Stimulated activated CD8-positive, alpha-beta memory T cell treated with anti-CD3 and anti-CD28 coated beads, Interleukin-2, amount 100 ng/mL, for 48 hours (primary cell): Measurements from ENCODE around the gene FABP1.

Experiments used
- DNase-seq, 2 donors: peaks; one replicate each; pipeline ENCODE4 v3.0.0-alpha.2; 2020; ENCODE audit warnings: low read depth in 2 of 2

FABP1 gene

DNA sequence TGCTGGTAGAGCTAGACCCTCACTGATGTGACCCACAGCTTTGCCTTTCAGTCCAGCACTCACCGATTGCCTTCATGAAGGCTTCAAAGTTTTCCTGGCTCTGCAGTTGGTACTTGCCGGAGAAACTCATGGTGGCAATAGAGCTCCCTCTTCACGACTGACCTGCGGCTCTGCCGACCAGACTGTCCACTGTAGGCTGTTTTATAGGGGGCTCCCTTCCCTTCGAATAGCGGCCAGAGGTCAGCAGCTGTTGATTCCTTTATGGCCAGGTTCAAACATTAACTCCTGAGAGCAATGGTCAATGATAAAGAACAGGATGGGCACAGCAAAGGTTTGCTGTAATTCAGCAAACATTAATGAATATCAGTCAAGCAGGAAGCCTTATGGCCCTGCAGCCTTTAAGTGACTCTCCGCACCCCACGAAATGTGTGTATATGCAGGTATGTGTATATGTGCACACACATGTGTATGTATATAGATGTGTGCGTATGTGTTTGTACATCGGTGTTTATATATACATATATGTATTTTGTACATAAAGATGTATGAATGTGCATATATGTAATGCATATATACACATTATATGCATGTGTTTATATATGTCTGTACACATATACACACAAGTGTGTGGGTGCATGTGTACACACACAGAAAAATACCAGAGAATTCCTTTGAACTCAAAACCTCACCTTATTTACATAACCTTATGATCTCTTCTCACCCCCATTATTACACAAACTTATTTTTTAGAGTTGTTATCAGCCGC is at the start of gene FABP1:
Gene FABP1, minus strand, starts transcription at position 175 of the 766 bp plus-strand sequence. Its CDS starts 45 bp downstream, at position 130.
- DNase-seq = no peak

DNA sequence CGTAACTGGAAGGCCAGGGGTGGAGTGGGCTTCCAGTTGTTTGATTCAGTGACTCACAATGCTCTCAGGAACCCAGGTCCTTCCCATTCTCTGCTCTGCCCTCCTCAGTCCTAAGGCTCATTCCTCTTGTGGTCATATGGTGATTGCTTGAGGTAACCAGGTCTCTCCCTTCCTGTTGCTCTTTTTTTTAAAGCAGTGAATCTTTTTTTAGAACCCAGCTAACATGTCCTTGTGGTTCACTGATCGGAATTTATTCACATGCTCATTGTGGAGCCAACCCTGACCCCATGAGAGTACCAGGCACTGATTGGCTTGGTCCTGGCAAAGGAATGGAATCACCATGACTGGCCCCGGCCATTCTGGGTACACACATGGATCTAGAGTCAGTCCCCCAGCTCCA is 49.7 kb upstream of the FABP1 start:
- DNase-seq = no peak

DNA sequence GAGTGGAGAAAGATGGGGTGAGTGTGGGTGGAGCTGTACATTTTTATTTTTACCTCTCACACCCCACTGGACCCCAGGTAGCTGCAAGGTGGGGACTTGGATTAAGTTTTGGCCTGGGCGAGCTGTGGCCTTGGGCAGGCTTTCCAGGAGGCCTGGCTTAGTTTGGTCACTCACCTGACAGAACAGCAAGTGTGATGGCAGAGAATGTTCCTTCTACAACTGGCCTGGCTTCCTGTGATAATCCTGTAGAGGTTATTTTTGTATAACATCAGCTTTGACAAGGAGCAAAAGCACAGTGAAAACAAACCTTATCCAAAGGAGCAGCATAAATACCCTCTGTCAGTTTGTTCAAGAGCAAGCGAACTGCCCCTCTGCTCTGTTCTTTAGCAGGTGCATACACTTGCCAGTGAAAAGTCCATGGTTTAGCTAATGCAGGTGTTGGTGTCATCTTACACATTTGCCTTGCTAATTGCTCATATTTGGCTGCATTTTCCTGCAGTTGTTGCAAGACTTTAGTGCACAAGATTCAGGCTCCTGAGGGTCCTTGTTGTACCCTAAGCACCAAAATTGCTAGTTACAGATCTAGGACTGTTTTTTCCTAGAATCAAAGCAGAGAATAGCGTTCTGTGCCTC is 48.6 kb upstream of the FABP1 start:
- DNase-seq = no peak

DNA sequence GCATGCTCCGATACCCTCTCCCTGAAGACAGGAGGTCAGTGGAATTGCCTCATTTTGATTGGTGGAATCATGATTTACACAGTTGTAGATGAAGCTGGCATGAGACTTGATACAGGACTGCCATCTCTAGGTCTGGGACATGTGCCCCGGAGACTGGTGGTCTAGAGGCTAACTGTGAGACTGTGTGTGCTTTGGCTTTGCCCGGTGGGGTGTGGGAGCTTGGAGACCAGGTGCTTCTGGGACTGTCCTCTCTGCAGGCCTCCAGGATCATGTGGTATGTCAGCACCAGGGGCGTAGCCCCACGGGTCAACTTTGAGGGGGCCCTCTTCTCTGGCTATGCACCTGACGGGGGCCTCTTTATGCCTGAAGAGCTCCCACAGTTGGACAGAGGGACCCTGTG is 45.0 kb upstream of the FABP1 start:
- no peak for DNase-seq

DNA sequence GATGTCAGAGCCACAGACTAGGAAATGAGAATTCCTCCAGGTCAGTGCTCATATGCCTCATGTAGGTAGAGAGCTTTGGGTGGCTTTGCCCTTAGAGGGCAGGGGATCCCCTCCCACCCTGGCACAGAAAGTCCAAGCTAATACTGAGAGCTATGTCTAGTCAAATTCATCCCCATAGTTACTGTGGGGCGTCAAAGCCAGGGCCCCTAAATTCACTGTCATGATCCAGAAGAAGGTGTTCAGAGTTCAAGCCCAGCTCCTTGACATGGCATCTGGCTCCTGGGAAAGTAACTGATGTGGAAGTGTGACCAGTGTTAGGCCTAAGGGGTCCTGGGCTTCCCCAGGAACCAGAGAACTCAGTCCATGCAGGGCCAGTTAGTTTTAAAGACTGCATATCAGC is 44.1 kb upstream of the FABP1 start:
- DNase-seq = no peak

DNA sequence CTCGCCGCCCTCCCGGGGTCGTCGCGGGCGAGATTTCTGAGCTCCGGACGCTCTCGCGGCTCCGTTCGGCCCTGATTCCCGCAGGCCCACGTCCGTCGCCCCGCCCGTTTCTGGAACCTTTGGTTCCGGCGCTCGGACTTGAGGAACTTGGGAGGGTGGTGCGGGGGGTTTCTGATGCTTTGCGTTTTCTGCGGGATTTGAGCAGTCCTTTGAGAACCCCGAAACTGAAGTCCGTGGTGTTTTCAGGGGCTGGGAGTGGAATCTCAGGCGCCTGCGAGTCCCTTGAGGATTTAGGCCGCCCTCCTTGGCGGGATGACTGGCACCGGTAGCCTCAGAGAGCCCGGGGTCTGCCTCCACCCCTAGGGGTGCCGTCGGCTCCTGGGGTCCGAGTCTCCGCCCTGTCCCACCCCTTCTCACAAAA is 42.6 kb upstream of the FABP1 start:
- DNase-seq = no peak

DNA sequence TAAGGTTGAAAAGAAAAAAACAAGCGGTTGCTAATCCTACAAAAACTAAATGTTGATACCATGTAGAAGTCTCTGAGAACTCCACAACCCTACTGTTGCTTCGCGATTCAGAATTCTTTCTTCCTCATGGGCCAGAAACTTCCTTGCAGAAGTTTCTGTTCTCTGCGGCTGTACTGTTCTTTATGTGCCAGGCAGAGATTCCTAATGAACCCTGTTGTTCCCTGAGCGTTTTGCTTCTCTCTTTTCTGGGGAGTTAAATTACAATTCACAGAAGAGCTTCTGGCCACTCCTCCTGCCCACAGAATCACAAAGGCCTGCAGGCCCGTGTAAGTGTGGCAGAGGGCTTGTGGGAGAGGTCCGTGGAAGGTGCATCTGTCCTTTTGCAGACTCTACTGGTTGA is 40.5 kb upstream of the FABP1 start:
- no peak for DNase-seq

DNA sequence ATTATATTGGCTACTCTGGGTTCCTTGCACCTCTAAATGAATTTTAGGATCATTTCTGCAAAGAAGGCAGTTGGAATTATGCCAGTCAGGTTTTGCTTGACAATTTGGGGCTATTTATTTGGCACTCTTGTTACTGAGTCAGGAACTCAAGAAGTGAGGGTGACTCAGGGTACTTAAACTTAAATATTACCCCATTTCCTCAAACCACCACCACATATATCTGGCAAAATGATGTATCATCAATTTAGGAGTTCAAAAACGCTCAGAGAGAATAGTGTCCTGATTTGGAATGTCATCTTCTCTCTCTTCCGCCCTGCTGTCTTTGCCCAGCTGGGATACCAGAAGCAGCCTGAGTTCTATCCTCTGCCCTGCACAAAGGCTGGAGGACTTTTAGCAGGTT is 39.9 kb upstream of the FABP1 start:
- DNase-seq = no peak

DNA sequence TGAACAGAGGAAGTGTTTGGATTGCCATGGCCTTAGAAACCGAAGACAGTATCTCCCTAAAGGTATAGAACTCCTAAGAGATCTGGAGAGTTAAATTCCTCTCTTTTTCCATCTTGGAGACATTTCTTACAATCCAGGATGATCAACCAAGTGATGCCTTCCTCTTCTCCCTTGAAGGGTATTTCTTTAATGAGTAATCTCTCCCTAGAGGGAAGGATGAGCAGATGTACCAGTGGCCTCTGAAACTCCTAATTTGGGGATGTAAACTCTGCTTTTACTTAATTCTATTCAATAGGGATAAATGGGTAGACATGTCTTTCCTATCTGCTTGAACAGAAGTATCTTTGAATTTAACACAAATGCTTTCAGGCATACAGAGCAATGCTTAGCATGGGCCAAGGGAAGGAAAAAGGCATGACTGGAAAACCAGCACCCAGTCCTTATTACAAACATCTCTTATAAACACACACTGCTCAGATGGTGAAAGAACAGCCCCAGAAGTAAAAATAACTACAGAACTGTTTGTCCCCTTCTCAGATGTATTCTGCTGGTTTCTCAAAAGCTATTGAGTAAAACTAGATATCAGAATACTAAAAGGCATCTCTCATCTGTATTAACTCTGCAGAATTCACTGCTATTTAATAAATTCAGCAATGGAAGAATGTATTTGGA is 37.6 kb upstream of the FABP1 start:
- no peak for DNase-seq

DNA sequence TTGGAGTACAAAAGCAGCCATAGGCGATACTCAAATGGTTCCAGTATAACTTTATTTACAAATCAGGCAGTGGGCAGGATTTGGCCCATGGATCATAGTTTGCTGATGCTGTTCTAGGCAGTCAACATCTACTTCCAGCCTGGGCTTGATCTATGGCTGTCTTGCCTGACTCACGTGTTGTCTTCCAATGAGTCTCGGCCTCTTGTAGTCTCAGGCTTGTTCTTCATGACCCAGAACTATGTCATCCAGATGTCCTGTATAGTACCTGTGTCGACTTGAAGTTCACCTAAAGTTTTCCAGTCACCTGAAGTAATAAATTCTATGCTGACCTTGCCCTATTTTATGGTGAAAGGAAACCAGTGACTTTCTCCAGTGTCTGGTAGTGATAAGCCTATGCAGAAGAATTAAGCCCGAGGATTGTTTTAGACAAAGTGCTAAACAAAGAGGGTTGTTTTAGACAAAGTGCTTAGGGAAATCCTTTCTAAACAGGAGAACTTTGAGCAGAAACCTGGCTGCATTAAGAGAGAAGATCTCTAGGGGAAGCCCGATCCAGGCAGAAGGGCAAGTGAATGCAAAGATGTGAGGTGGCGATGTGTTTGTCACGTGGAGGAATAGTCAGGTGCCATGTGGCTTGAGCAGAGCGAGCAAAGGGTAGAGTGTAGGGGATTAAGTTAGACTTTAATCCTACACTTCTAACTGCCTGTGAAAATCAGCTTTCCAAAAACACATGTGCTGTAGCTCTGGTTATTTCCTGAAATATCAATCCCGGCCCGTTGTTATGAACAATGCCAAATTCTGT is 33.8 kb upstream of the FABP1 start:
- DNase-seq = no peak

DNA sequence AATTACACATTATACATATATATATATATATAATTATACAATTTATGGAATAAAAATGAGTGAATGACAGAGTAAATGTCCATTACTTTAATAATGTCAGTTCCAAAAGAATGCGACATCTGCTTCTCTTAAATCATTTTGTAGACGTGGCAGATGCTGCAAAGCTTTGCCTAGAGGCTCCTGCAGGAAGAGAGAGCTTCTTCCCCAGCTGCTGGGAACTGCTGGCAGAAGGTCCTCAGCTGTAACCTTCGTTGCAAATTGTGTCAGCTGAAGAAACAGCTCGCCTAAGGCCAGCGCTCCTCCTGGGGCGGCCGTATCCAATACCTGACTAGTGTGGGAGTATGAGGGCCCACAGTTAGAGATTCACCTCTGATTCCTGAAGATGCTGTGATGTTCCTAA is 32.7 kb upstream of the FABP1 start:
- no peak for DNase-seq

DNA sequence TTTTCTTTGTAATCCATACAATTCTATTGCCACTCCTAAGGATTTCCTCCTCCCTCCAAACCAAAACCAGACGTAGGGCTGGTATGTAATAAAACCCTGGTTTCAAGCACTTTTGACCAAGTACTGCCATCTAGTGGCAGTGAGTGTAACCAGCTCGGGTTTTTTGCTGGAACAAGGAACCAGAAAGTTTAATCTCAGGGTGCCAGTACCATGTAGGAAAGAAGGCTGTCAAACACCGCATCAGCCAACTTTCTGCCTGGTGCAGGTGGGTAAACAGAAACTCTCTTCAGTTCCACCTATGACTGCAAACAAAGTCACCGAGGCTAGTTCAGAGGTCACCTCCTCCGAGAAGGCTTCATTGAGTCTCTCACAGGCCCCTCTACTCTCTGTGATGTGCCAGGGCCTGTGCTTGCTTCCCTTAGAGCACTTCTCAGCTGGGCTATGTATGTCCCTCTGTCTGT is 32.1 kb upstream of the FABP1 start:
- no peak for DNase-seq

DNA sequence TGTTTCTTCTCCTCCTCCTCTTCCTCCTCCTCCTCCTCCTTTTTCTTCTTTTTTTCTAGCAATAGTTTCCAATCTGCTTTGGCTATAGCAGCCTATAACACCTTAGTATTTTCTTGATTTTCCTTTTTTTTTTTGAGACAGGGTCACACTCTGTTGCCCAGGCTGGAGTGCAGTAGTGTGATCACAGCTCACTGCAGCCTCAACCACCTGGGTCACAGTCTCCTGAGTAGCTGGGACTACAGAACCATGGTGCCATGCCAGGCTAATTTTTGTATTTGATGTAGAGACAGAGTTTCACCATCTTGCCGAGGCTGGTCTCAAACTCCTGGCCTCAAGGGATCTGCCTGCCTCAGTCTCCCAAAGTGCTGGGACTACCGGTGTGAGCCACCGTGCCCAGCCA is 31.6 kb upstream of the FABP1 start:
- DNase-seq = no peak

DNA sequence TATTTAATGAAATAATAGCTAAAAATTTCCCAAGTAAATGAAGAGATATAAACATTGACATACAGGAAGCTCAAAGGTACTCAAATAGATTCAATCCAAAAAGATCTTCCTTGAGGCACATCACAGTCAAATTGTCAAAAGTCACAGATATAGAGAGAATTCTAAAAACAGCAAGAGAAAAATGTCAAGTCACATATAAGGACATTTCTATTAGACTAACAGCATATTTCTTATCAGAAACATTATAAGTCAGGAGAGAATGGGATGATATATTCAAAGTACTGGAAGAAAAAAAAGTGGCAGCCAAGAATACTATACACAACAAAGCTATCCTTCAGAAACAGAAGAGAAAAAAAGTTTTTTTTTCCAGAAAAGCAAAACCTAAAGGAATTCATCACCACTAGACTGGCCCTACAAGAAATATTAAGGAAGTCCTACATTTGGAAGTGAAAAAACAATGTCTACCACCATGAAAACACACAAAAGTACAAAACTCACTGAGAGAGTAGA is 21.1 kb upstream of the FABP1 start:
- no peak for DNase-seq

DNA sequence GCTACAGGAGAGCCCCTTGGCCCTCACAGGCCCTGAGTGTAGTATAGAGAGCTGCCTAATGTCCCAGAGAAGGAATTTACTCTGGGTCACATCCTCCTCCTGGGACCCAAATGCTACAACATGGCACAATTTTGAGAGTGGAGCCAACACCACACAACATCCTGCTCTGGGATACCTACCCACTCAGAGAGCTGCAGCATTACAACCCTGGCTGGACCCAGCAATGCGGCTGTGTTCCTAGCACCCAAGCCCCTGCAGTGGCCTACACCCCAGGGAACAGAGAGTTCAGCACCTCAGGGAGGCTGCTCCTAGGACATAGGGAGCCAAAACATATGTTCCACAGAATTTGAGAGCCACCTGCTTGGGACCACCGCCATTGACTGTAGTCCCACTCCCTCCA is 19.3 kb upstream of the FABP1 start:
- DNase-seq = no peak

DNA sequence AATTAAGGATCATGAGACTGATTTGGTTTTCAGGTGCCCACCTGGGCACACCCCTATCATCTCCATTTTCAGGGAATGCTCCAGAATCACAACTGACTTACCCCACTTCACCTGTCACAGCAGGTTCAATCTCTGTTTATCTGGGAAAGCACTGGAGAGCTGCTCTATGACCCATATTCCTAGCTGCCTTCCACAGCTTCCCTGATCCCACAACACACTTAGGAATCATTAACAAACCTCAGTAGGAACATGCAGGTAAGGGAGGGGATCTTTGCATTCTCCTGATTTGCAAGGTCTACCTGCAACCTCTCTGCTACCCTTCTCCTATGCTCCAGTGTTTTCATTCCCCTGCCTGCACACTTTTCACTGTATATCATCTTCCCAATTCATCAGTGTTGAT is 18.7 kb upstream of the FABP1 start:
- no peak for DNase-seq

DNA sequence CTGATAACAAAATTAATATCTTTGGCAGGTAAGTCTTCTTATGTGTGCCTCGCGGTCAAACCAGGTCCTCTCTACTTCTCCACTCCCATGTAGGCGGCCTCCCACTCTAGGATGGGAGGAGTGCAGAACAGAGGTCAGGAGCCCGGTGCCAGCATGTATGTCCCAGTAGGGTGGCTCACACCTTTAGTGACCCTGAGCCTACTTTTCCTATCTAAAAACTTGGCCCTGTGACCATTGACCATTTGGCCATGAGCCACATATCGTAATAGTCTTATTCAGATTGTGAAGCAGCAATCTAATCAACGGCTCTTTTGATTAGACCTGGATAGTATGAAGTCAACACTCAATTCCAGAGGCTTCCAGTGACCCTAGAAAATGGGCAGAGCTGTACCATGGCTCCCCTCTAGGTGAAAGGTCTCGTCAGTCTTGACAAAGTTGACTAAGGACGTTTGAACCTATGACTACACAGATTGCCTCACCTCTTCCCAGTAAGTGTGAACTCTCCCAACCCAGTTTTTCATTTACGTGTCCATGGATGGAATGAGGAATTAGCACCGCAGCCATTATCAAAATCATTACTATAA is 17.1 kb upstream of the FABP1 start:
- no peak for DNase-seq

DNA sequence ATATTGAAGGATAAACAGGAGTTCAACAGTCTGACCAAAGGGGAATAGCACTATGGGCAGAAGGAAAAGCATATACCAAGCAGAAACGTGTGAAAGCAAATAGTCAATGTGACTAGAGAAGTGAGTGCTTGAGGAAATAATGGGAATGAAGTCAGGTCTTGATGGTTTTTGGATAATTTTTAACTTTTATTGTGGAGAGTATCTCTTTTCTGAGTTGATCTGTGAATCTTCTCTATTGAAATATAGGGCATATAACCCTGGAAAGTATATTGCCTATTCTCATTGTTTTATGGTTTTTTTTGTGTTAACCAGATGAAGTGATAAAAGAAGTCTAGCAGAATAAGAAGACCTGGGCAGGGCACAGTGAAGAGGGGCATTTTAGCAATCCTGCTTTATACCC is 16.4 kb upstream of the FABP1 start:
- DNase-seq = no peak

DNA sequence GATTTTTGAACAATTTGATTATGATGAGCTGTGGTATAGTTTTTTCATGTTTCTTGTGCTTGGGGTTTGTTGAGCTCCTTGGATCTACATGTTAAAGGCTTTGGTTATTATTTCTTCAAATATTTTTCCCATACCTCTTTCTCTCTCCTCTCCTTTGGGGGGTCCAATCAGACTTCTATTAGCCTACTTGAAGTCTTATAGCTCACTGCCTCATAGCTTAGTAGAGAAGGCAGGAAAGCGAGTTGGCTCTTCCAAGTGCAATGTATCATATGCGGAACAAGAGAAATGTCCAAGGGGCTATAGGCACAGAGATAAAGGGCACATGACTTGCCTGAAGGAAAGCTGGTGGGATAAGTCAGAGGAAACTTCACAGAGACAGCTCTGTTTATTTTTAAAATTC is 14.1 kb upstream of the FABP1 start:
- no peak for DNase-seq

DNA sequence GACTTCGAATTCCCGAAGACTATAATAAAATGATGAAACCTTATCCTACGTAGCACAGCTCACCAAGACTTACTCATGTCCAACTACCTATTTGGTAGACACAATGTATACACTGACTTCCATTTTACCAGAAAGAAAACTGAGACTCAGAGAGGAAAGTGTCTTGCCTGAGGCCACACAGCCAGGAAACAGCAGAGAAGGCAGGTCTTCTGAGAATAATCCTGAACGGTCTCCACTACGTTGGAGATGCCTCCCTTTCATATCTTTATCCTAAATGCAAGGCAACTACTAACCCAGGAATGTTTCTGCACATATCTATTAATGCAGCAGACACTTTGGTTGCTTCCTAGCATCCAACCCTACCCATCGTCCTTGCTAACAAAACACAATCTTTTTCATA is 11.9 kb upstream of the FABP1 start:
- no peak for DNase-seq

DNA sequence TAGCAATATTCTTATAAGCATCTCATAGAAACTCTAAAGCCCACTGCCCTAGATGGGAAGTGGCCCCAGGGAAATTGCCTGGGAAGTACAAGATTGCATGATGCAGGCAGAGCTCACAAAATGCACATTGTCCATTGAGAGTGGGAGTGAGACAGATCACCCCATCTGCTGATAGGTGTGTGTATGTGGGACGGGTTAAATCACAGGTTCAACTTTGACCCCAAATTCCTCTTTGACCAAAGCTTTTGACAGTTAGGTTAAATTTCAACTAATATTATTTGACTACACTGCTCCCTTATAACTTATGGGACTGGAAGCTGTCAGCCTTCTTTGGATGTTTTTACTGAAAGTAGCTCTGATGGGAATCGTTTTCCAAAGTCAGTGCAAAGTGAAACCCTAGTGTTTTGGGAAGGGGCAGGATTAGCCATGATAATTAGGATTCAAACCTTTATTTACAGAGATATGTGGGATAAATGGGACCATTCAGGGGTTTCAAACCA is 11.4 kb upstream of the FABP1 start:
- DNase-seq = no peak
